HG03025 (cell line): ENCODE results near the gene CFC1.
"Not testable (repeated sequence)": the region's sequence is repeated elsewhere in the genome, so short reads cannot be mapped to it uniquely, and the experiment has no call there.

Source experiments
- ATAC-seq: cut with Tn5 transposase; IDR thresholded peaks from one replicate; pipeline ENCODE4 v1.9.1; 2021; ENCODE audit warnings: mild to moderate bottlenecking, moderate library complexity; ENCODE audit not compliant: unreplicated experiment, low FRiP score

The CFC1 gene

DNA sequence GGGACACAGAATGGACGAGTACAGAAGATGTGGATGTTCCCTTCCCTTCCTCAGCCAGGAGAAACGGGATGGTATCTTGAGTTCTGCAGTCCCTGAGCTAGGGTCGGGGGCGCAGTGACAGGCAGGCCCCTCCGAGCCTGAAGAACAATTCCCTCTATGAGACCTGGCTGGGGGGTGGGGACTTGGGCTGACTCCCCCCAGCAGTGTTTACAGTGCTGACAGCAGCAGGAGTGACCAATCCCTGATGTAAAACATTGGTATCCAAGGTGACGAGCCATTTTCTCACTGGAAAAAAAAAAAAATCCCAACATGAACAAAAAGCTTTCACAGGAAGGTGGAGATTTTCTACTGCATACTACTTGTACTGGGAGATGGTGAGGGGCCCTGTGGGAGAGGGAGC is at the start of gene CFC1:
CFC1 (minus strand) TSS at position 183 of the 400 bp plus-strand sequence. CDS start 288 bp downstream, outside the sequence.
- ATAC-seq = not testable (repeated sequence)

DNA sequence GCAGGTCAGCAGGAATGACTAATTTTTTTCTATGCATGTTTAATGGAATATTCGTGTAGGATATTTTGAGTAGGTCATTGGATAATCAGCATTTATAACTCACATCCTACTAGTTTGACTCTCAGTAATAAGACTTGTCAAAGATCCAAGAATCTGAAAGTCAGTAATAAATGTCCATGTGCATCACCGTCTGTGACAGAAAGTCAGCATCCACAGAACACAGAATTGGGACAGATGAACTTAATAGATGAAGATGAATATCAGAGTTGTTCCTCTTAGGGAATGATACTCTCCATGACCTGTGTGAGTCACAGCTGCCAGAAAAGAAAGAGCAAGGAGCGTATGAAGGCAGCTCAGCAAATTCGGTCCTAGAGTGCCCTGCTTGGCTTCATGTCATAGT is 42.3 kb upstream of the CFC1 start:
- ATAC-seq = not testable (repeated sequence)

GRCh38 chr2:130638973-130639372 is 39.6 kb upstream of the CFC1 start:
- not testable (repeated sequence) for ATAC-seq

- ATAC-seq = not testable (repeated sequence)
Measured at GRCh38 chr2:130628784-130629475, 29.6 kb upstream of the CFC1 start.

- ATAC-seq = not testable (repeated sequence)
Measured at GRCh38 chr2:130611140-130611539, 11.8 kb upstream of the CFC1 start, which contains the start of gene POTEJ. POTEJ (plus strand) TSS chr2:130611440; CDS start chr2:130611533, 93 bp downstream.

DNA sequence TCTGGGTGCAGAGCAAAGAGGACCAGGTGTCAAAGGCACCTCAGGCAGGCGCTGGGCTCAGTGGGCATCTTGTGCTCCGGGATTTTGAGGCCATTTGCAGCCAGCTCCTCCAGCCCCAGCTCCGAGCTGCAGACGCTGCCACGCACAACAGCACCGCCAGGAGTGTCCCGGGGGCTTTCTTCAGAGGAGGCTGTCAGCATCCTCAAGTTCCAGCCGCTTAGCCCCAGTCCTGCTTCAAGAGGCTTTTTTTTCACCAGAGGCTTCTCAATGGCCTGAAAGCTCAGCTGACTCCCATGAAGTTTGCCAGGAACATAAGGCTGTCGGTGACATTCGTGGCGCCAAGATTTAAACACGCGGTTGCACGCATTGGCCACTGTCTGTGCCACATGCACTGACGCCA is 11.1 kb upstream of the CFC1 start:
- not testable (repeated sequence) for ATAC-seq

GRCh38 chr2:130609002-130609920 is 9.9 kb upstream of the CFC1 start:
- not testable (repeated sequence) for ATAC-seq

DNA sequence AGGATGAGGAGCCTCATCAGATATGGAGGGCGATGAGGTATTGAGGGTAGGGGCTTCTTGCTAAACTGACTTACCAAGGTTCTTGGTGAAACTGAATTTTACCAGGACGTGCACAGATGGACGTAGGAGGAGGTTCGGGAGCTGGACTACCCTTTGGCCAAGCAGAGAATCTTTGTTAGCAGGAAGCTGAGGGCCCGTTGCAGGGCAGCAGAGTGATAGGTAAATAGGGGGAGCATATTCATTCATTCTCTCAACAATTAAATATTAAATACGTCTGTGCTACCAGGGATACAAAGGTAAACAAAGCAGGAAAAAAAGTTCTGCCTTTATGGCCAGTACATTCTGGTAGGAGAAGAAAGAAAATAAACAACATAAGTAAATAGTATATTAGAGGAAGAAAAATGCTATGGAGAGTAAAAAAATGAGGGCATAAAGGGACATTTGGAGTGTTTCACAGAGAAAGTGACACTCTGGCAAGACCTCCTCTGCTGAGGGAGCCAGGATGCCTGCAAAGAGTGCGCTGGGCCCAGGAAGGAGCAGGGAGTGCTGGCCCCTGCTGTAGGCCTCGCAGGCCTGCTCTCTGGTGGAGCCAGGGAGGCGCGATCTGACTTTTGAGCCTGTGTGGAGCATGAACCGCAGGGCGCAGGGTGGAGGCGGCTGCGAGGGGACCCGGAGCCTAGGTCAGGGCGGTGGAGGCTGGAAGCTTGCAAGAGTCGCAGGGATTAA is 9.1 kb upstream of the CFC1 start:
- ATAC-seq = not testable (repeated sequence)

GRCh38 chr2:130601648-130602302 is 2.4 kb upstream of the CFC1 start:
- ATAC-seq = not testable (repeated sequence)

GRCh38 chr2:130599926-130600325 is 551 bp upstream of the CFC1 start:
- ATAC-seq = not testable (repeated sequence)

- ATAC-seq = not testable (repeated sequence)
Measured at GRCh38 chr2:130598463-130598862, 912 bp downstream of the CFC1 start.

DNA sequence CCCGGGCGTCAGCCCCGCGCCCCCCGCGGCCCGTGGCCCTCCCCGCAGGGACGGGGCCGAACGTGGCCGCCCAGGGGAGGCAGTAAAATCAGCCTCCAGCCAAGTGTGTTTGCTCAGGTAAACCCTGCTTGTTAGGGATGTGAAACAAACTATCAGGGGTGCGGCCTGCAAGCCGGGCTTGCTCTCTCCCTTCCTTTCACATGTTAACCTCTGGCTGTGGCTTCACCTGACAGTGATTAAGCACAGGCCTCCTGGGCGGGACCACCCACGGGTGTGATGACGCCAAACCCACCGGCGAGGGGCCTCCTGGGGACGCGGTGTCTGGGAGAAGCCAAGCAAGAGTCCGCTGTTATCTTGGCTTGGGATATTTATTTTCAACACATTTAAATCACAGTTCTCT is 1.4 kb downstream of the CFC1 start:
- not testable (repeated sequence) for ATAC-seq

DNA sequence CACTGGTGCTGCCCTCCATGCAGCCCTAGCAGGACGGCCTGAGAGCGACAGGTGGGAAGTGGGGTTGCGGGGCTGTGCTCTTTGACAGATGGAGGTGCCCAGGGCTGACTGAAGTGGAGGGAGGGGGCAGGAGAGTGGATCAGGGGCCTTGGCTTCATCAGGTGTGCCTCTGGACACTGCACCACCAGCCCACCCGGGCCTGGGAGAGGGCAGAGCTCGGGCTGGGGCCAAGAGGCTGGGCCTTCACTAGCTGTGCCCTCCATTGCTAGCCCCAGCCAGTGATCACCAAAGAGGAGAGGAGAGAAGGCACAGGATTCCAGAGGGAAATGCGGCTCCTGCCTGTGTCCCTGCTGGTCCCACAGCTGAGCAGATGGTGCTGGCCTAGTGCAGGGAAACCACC is 2.6 kb downstream of the CFC1 start:
- ATAC-seq = not testable (repeated sequence)

- not testable (repeated sequence) for ATAC-seq
Measured at GRCh38 chr2:130594011-130594410, 5.4 kb downstream of the CFC1 start.

- not testable (repeated sequence) for ATAC-seq
Measured at GRCh38 chr2:130592791-130593414, 6.5 kb downstream of the CFC1 start.

- ATAC-seq = not testable (repeated sequence)
Measured at GRCh38 chr2:130590842-130591359, 8.5 kb downstream of the CFC1 start.

DNA sequence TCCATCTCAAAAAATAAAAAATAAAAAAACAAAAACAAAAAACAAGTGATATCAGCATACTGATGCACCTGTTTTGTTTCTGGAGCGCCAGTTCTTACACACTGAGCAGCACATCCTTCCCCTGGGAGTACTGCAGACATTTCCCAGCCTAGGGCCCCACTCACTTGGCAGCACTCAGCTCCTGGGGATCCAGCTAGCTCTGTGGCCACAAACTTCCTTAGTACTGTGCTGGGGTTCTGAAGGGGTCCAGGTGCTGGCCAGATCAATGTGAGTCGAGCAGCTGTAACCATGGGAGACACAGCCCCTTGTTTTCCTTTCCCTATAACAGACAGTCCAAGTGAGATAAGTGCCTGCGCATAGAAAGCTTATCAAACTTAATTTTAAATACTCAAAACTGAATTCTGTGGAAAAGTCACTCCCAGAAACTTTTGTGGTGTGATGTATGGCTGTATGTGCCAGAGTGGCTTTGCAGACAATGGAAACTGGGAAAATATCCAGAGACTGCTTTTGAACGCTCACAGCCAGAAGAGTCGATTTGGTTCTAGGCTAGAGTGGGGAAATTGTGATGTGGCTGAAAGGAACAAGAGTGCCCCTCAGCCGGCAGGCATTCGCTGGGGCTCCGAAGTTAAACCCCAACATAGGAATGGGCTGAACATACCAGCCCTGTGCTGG is 9.1 kb downstream of the CFC1 start:
- not testable (repeated sequence) for ATAC-seq

- ATAC-seq = peak; percentile 61
Measured at GRCh38 chr2:130588688-130589458, 10.5 kb downstream of the CFC1 start.
